Vagina (tissue), 2 donors: ENCODE data around the gene NUBPL. TPM values are rescaled to one million over a fixed set of nuclear protein-coding genes. Genes with fewer than 3 reads are reported as not detected.

Source experiments
- DNase-seq, 2 donors: peaks; one replicate each; pipeline ENCODE4 v3.0.0-alpha.2; 2017; ENCODE audit errors: extremely low spot score in 2 of 2
- H3K27ac ChIP-seq: fragments of 200-600 bp; sonication (generic); one replicate; pipeline ENCODE4 v1.5.1; 2019
- H3K27me3 ChIP-seq: fragments of 200-600 bp; sonication (generic); one replicate; pipeline ENCODE4 v1.5.1; 2019
- H3K36me3 ChIP-seq, 2 donors: fragments of 200-600 bp; sonication (generic); one replicate each; pipeline ENCODE4 v1.5.1; 2017 to 2019
- H3K4me1 ChIP-seq: fragments of 200-600 bp; sonication (generic); one replicate; pipeline ENCODE4 v1.5.1; 2019
- H3K4me3 ChIP-seq, 2 donors: fragments of 200-600 bp; sonication (generic); 1 replicate in 1 of 2; 2 replicates in 1 of 2; pipeline ENCODE4 v1.5.1; 2016 to 2019
- H3K9me3 ChIP-seq: fragments of 200-600 bp; sonication (generic); one replicate; pipeline ENCODE4 v1.5.1; 2019
- POLR2A ChIP-seq, 2 donors: fragments of 450-650 bp; IDR thresholded peaks; one replicate each; pipeline ENCODE4 v1.6.1; 2017; ENCODE audit warnings: antibody characterized with exemption in 2 of 2, mild to moderate bottlenecking in 2 of 2, moderate library complexity in 2 of 2
- POLR2AphosphoS5 ChIP-seq, 2 donors: sonication (generic); formaldehyde crosslinking; IDR thresholded peaks; one replicate each; pipeline ENCODE4 v1.9.0; 2017; ENCODE audit warnings: antibody characterized with exemption in 2 of 2, mild to moderate bottlenecking in 2 of 2, low read depth in 1 of 2; ENCODE audit not compliant: insufficient read depth in 1 of 2
- intact Hi-C: fragments of 100-400 bp; cut with DNase I; formaldehyde crosslinking; loops from one replicate; pipeline ENCODE4 v1.15.1; 2023
- total RNA-seq: library from RNA; depleted of rRNA; stranded (reverse); fragments of >200 nt; gene quantifications from one replicate; pipeline ENCODE4 v1.2.3, GENCODE V29; 2016
- TF ChIP-seq, protein P1 (sequence below), 3 experiments: fragments of 450-650 bp in 2 of 3; fragments of 200-600 bp in 1 of 3; sonication (generic) in 1 of 3; IDR thresholded peaks; one replicate each; pipeline ENCODE4 v1.5.1; 2017 to 2019; ENCODE audit warnings: antibody characterized with exemption in 3 of 3, mild to moderate bottlenecking in 2 of 3, moderate library complexity in 2 of 3

The NUBPL gene
- total RNA-seq, 1 donor from 2014 or later: 8.6 TPM

DNA sequence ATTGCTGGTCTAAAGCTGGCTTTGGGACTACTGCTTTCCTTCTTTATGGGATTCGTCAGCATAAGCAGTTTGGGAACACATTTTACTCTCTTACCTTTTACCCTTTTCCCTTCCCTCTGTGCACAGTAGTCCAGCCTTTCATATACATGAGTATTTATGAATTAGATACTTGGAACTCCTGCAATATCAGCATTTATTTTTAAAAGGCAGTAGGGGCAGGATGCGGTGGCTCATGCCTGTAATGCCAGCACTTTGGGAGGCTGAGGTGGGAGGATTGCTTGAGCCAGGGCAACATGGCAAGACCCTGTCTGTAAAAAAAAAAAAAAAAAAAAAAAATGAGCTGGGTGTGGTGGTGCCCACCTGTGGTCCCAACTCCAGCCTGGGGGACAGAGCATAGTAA lies 3.0 kb downstream of the NUBPL start:
- Histone ChIP-seq H3K4me3 (no peak overlapping the region), H3K9me3 (no peaks in the 10 kb centered on the region), H3K4me1 (peaks cover 10% of the 10 kb centered on the region), H3K27ac (no peak overlapping the region), H3K27me3 (no peaks in the 10 kb centered on the region), H3K36me3 (peaks cover 0 to 4% of the 10 kb centered on the region in 2 donors)
- intact Hi-C loops: no loop called here
- TF ChIP-seq POLR2AphosphoS5 (IDR thresholded peaks at IDR 0.05; ENCODE audit: insufficient read depth in 1 of 2, low read depth in 1 of 2): no peak
- no peak for TF ChIP-seq POLR2A (IDR thresholded peaks at IDR 0.05)
- TF ChIP-seq, protein P1, sequence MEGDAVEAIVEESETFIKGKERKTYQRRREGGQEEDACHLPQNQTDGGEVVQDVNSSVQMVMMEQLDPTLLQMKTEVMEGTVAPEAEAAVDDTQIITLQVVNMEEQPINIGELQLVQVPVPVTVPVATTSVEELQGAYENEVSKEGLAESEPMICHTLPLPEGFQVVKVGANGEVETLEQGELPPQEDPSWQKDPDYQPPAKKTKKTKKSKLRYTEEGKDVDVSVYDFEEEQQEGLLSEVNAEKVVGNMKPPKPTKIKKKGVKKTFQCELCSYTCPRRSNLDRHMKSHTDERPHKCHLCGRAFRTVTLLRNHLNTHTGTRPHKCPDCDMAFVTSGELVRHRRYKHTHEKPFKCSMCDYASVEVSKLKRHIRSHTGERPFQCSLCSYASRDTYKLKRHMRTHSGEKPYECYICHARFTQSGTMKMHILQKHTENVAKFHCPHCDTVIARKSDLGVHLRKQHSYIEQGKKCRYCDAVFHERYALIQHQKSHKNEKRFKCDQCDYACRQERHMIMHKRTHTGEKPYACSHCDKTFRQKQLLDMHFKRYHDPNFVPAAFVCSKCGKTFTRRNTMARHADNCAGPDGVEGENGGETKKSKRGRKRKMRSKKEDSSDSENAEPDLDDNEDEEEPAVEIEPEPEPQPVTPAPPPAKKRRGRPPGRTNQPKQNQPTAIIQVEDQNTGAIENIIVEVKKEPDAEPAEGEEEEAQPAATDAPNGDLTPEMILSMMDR (IDR thresholded peaks at IDR 0.05): no peak
- no peak for DNase-seq

DNA sequence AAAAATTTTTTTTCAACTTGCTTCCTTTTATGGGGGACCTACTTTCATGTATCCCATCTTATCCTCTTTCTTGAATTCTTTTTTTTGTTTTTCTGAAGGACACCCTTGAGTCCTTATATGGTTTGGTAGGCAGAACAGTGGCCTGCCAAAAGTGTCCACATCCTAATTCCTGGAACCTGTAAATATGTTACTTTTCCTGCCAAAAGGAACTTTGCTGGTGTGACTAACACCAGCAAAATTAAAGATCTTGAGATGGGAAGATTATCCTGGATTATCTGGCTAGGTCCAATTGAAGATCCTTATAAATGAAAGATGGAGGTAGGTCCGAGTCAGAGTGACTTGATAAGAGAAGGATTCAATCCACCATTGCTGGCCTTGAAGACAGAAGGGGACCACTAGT lies 5.3 kb downstream of the NUBPL start:
- Histone ChIP-seq H3K4me1 (peaks cover 10% of the 10 kb centered on the region), H3K27ac (no peak overlapping the region), H3K36me3 (peaks cover 0 to 4% of the 10 kb centered on the region in 2 donors), H3K9me3 (no peaks in the 10 kb centered on the region), H3K27me3 (no peaks in the 10 kb centered on the region), H3K4me3 (no peak overlapping the region)
- TF ChIP-seq POLR2A (IDR thresholded peaks at IDR 0.05) (no peak), POLR2AphosphoS5 (IDR thresholded peaks at IDR 0.05; ENCODE audit: insufficient read depth in 1 of 2, low read depth in 1 of 2) (no peak)
- TF ChIP-seq, protein P1 (IDR thresholded peaks at IDR 0.05): no peak
- no peak for DNase-seq
- intact Hi-C loops: no loop called here

DNA sequence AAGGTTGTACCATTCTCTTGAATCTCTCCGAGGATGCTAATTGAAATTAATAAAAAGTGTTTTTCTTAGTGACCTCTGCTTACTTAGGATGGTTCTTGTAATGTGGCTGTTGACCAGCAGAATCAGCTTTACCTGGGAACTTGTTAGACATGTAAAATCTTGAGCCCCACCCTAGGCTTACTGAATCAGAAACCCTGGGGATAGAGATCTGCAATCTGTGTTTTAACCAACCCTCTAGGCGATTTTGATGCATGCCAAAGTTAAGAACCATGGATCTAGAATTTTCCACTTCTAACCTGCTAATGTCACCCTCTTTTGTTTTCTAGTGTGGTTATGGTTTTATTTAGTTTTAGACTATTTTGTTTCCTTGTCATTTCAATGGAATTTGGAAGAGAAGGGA lies 6.5 kb downstream of the NUBPL start:
- H3K36me3 ChIP-seq: peaks cover 0 to 4% of the 10 kb centered on the region in 2 donors
- no peaks in the 10 kb centered on the region for H3K27me3 ChIP-seq
- no peak for DNase-seq
- TF ChIP-seq POLR2A (IDR thresholded peaks at IDR 0.05) (no peak), POLR2AphosphoS5 (IDR thresholded peaks at IDR 0.05; ENCODE audit: insufficient read depth in 1 of 2, low read depth in 1 of 2) (no peak)
- TF ChIP-seq, protein P1 (IDR thresholded peaks at IDR 0.05): no peak
- H3K4me3 ChIP-seq: no peak overlapping the region
- no peaks in the 10 kb centered on the region for H3K9me3 ChIP-seq
- H3K27ac ChIP-seq: no peak overlapping the region
- intact Hi-C loops: no loop called here
- H3K4me1 ChIP-seq: peaks cover under 1% of the 10 kb centered on the region

DNA sequence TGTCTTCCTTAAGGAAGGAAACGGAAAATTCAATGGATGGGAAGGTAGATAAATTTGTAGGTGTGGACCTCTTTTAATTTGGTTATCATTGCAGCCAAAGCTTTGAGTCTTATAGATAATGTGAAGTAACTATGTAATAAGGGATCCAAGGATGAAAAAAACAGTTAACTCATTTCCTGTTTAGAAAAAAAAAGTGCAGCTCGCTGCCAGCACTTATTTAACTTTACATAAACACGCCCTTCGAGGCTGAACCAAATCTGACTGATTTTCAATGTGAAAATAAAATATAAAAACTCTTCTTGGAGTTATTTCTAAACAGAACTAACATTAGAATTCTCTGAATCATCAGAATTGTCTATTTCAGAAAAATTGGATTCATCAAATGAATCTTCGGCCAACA lies 7.0 kb downstream of the NUBPL start:
- DNase-seq: no peak
- Histone ChIP-seq H3K9me3 (no peaks in the 10 kb centered on the region), H3K36me3 (peaks cover 0 to 4% of the 10 kb centered on the region in 2 donors), H3K27ac (no peak overlapping the region), H3K27me3 (no peaks in the 10 kb centered on the region), H3K4me3 (no peak overlapping the region), H3K4me1 (no peaks in the 10 kb centered on the region)
- TF ChIP-seq, protein P1 (IDR thresholded peaks at IDR 0.05): no peak
- no peak for TF ChIP-seq POLR2A (IDR thresholded peaks at IDR 0.05)
- TF ChIP-seq POLR2AphosphoS5 (IDR thresholded peaks at IDR 0.05; ENCODE audit: insufficient read depth in 1 of 2, low read depth in 1 of 2): no peak
- intact Hi-C loops: no loop called here

DNA sequence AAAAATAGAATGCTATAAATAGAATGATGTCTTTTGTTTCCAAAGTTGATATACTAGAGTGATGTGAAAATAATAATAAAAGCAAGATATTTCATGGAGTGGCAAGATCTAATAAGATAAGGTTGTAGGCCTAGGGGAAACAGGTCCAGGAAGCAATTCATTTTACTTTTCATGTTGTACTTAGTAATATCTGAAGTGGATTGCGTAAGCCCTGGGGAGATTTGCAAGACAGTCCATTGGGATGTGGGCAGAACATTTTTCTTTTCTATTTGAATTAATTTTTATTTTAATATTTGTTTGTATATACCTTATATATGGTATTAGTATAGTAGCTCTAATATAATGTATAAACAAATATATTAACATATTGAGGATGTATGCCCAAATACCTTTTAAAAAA lies 7.5 kb downstream of the NUBPL start:
- no peaks in the 10 kb centered on the region for H3K27me3 ChIP-seq
- H3K4me1 ChIP-seq: no peaks in the 10 kb centered on the region
- DNase-seq: no peak
- TF ChIP-seq, protein P1 (IDR thresholded peaks at IDR 0.05): no peak
- TF ChIP-seq POLR2AphosphoS5 (IDR thresholded peaks at IDR 0.05; ENCODE audit: insufficient read depth in 1 of 2, low read depth in 1 of 2) (no peak), POLR2A (IDR thresholded peaks at IDR 0.05) (no peak)
- intact Hi-C loops: no loop called here
- peaks cover 0 to 4% of the 10 kb centered on the region in 2 donors for H3K36me3 ChIP-seq
- no peaks in the 10 kb centered on the region for H3K9me3 ChIP-seq
- H3K4me3 ChIP-seq: no peak overlapping the region
- no peak overlapping the region for H3K27ac ChIP-seq
